Activated CD4-positive, alpha-beta T cell treated with anti-CD3 and anti-CD28 coated beads, Interleukin-2, amount 50 U/mL, for 1 hour (primary cell): Measurements from ENCODE around the gene IL5RA.

Source experiments
- DNase-seq: peaks from one replicate; pipeline ENCODE4 v3.0.0-alpha.2; 2020

IL5RA gene

DNA sequence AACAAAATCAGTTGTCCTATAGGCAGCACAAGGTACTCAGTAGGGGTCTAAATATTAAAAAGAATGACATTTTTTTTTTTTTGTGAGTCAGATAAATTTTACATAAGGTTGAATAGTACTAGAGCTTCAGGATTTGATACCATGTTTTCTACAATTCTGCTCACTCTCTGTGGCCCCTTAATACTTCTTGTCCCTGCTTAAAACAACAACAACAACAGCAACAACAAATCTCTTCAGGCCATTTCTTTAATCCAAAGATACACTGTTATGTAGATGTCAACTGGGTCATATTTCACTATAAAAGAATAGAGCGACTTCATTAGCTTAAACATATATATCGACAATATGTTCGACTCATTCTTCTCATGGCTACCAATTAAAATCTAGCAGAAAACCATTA is 3.0 kb downstream of the IL5RA start:
- no peak for DNase-seq

DNA sequence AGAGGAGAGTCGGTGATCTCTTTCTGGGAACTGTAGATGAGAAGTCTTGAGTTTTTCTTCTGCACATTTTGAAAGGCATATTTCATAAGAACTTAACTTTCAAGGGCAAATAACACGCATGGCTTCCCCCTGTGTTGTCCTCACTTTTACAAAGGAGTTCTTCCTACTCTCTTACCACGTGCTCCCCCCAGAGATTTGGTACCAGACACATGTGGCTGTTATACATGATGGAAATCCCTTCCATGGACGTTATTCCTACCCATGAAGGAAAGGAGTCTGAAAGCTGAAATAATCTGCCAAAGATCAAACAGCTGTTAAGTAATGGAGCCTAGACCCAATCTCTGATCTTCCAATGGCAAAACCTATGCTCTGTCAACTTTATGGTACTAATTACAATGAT is 4.4 kb downstream of the IL5RA start:
- DNase-seq: no peak

GRCh38 chr3:3105246-3105645 is 4.9 kb downstream of the IL5RA start:
- DNase-seq: no peak

- no peak for DNase-seq
Measured at GRCh38 chr3:3102751-3103150, 7.4 kb downstream of the IL5RA start.

DNA sequence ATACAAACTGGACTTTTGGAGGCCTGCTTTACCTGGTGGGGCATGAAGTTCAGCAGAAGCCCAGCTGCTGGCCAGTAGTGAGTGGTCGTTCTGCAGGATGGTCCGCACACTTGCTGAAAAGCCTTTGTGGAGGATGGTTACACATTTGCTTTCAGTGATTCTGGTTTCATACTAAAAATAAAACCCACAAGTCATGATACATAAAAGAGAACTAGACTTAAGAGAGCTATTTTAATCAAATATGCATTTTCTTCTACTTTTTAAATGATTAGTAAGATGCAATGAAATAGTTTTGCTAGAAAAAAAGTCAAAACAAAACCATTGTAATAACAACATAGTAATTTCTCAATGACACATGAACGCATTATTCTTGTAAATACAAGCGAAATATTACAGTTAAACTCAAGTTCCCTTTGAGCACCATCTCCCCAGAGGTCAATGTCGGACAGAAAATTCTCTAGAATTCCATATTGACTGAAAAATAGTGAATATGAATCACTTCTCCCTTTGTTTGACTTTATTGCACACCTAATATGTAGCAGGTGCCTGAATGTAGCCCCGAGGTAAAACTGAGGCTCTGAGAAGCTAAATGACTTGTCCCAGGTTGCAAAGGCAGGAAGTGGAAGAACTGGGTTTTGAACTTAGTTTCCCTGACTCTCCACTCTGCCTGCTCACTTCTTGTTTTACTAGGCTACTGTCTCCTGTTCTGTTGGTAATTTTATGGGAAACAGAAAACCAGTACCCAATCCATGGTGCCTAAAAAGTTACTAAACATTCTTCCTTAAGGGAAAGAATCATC is 8.3 kb downstream of the IL5RA start:
- no peak for DNase-seq

DNA sequence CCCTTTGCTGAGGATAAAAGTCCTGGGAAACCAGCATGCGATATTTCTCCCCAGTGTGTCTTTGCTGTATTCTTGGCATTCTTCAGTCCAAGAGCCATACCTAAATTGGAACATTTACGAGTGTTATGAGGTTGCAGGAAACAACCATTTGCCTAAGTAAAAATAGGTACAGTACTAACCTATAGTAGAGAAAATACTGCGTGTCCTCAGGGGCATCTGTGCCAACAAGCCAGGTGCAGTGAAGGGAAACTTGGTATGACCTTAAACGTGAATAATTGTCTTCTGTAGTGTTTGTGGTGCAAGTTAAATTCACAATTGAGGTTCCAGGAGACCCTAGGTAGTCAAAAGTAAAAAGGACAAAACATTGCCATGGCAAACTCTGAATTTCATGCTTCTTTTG is 12.2 kb downstream of the IL5RA start:
- no peak for DNase-seq

GRCh38 chr3:3089017-3089416 is 21.2 kb downstream of the IL5RA start:
- DNase-seq: no peak

DNA sequence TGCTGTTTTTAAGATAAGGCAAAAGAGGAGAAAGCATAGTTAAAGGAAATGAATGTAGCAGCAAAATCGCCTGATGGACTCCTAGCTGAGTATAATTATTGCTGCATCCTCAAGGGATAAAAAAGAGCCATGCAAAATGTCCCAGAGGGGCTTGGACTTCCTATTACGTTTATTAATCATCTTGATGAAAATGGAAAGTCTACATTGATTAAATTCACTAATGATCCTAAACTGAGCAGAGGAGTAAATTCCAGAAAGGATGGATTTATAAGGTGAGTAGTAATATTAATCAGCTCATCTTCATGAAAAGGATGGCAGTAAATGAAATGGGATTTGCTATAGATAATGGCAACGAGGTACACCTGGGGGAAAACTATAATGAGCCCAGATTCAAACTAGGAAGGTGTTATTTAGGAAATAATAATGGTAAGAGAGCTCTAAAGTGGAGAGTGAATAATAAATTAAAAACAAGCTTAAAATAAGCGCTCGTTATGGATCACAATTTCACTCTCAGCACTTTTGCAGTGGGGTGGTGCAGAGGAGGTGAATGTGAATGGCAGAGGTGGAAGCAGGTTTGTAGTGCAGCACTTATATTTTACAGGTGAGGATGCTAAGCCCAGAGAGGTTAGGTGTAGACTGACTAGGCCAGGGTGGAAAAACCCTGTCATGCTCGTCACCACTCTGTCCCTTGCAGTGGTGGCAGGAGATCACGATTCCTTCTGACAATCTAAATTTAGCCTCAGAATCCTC is 22.3 kb downstream of the IL5RA start:
- no peak for DNase-seq

DNA sequence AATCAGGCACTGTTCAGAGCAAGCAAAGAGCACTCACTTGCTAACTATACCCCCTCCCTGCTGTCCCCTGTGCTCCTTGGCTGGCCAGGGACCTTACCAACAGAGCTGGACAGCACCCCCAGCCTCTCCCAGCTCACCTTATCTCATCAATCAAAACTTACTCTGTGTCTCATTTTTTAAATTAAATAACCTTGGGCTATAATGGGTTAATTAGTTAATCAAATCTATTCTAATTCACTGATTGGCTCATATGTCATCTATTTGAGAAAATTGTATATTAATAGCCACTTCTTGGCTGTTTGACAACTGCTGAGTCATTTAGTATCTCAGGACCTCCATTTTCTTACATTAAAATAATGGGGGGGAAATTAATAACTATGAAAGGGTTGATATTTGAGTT is 22.9 kb downstream of the IL5RA start:
- DNase-seq: no peak

GRCh38 chr3:3086239-3086638 is 23.9 kb downstream of the IL5RA start:
- no peak for DNase-seq

- DNase-seq: no peak
Measured at GRCh38 chr3:3085782-3086181, 24.4 kb downstream of the IL5RA start.

GRCh38 chr3:3084890-3085289 is 25.3 kb downstream of the IL5RA start:
- no peak for DNase-seq

DNA sequence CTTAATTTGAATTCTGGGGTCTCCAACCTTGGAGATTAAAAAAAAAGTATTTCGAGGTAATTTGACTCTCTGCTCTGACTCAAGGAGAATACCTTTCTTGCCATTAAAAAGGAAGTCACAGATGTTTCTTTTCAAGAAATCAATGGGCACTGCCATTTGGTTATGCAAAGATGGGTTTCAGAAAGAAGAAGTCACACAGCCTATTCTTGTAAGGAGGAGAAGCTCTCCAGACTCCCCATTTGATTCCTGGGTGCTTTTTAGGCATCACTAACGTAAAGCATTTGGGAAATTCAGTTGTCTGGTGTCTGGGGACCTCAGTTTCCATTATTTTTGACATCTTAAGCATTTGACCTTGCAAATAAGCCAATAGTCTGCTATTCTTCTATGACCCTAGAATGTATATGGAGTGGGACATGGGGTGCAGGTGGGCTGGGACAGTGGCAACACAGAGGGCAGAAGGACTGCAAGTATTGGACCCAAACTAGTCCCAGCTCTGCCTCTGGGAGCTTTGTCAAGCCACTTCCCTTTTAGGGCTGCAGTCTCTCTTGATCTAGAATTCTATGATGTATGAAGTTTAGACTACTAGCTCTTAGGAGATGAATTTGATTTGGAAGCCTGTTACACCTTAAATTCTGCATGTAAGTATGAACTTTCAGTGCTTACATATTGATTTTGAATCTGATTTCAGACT is 27.8 kb downstream of the IL5RA start:
- DNase-seq: no peak

GRCh38 chr3:3081381-3082233 is 28.6 kb downstream of the IL5RA start:
- no peak for DNase-seq

DNA sequence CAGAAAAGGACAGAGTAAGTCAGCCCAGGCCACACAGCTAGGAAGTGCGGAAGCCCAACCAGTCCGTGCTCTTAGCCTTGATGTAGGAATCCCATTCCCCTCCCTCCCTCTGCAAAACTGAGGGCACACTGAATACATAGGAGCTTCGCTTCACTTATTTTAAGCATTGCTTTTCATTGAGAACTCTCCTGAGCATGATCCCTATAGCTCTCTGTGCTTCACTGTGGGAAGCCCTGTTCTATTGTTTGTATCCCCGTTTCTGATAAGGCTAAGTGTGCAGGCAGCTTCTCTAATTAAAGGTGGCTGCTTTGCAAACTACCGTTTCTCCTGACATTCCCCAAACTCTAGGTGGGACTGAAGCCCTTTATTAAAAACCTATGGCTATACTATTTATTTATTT is 29.9 kb downstream of the IL5RA start:
- no peak for DNase-seq

DNA sequence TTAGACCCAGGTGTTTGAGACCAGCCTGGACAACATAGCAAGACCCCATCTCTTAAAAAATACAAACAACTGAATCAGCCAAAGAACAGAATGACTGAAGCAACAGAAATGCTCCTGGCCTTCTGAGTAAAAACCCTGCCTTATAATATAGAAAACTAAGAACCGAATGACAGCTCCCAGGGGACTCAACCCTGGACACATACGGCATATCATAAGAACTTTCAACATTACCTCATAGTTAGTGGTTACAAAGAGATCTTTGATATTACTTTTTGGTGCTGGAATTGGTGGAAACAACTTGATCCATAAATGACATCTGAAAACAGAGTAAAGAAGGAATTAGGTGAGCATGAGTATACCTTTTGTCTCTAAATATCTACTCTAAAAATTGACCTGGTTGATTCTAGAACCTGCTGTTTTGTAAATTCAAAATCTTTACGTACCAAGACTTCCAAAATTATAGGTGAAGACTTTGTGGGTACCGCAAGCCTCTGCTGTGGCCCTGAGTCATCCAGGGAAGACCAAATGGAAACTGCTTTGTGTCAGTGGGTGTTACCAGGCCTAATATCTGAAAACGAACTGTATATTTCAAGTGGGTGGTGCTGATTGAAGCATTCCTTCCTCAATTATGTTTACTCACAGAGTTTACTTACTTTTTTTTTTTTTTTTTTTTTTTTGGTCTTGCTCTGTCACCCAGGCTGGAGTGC is 35.5 kb downstream of the IL5RA start:
- DNase-seq: no peak

- no peak for DNase-seq
Measured at GRCh38 chr3:3071136-3071535, 39.0 kb downstream of the IL5RA start.

DNA sequence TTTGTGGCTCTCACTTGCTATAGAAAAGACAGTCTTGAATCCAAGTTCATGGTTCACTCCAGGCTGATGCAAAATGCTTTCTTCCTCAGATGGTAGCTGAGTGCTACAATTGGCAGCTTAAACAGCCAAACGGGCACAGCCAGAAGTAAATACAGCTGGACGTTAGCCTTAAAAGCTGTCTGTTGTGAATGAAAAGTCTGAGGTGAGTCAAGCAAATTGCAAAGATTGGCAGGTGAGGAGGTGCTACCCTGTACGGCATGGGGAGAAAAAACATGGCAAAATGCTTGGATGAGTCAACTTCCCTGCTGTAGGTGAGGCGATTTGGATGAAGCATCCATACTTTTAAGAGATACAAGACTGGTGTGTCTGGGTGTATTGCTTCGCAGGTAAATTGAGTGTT is 40.5 kb downstream of the IL5RA start:
- no peak for DNase-seq

DNA sequence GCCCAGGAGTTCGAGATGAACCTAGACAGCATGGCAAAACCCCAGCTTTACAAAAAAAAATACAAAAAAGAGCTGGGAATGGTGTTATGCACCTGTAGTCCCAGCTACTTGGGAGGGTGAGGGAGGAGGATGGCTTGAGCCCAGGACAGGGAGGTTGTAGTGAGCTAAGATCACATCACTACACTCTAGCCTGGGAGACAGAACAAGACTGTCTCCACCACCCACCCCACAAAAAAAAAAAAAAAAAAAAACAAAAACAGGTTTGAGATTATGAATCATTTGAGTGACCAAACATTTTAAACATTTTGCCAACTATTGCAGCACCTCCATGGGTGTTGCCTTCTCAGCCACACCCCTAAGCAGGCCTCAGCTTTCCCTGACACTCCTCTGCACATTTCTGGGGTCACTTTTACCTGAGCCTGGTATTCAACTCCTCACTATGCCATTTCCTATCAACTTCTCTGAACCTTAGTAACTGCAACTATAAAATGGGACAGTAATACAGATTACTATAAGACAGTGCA is 41.8 kb downstream of the IL5RA start:
- no peak for DNase-seq

GRCh38 chr3:3066910-3067309 is 43.3 kb downstream of the IL5RA start:
- DNase-seq: no peak

DNA sequence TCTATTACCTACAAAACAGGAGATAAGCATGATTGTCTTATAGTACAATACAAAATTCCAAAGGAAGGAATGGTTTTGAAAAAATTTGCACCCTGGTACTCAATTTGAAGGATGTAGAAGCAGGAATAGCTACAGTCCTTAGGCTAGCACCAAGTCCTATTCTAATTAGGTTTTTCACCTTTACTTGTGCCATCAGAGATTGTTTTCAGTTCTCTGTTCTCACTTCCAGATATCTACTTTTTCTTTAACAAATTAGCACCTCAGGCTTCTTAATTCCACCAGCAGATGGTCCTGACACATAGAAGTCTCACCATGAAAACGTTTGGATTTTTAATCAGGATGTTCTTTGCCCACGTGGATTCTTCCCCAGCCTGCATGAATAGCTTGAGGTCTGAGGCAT is 43.8 kb downstream of the IL5RA start:
- DNase-seq: no peak

DNA sequence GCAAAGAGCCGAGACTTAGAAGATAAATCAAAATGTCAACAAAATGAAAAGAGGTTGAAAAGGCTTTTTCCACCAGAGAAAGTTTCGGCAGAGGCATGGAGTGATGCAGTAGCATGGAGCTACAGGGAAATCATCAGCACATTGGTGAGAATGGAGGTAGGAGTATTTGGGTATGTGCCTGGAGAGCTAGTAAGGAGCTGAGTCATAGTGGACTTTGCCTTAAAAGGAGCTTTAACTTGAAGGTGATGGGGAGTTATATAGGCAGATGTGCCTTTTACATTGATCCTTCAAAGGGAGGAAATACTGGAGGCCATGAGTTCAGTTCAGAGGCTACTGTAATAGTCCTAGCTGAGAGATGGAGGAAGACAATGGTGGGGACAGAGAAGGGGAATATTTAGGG is 44.3 kb downstream of the IL5RA start:
- no peak for DNase-seq
